ENCODE measurements around the gene RABGAP1L. TPM values are rescaled to one million over a fixed set of nuclear protein-coding genes. Genes with fewer than 3 reads are reported as not detected.

The RABGAP1L gene
- total RNA-seq, 1 experiment from 2014 or later, result 76.9 TPM

GRCh38 chr1:174519844-174520243 is 360.5 kb downstream of the RABGAP1L start:
- ChIA-PET POLR2A (no interaction called here), CTCF (no interaction called here)
- Mint-ChIP-seq H3K27me3 (ENCODE audit: low read depth) (no peaks in the 10 kb centered on the region), H3K4me1 (no peaks in the 10 kb centered on the region), H3K9me3 (peaks cover 15% of the 10 kb centered on the region), H3K4me3 (no peak overlapping the region), H3K27ac (no peak overlapping the region), H3K36me3 (no peaks in the 10 kb centered on the region)
- DNase-seq (ENCODE audit: low spot score), result no peak
- TF ChIP-seq NFATC4 (CRISPR knock-in tag; IDR thresholded peaks at IDR 0.05), result no peak
- TF ChIP-seq USF2 (CRISPR knock-in tag; IDR thresholded peaks at IDR 0.05), result no peak
- no peak for TF ChIP-seq TP53 (CRISPR knock-in tag; IDR thresholded peaks at IDR 0.05)
- TF ChIP-seq TCF7 (CRISPR knock-in tag; IDR thresholded peaks at IDR 0.05; ENCODE audit: low read depth), result no peak
- no peak for TF ChIP-seq ZNF423 (CRISPR knock-in tag; IDR thresholded peaks at IDR 0.05)
- no peak for TF ChIP-seq ZNF138 (CRISPR knock-in tag; conservative IDR thresholded peaks at IDR 0.05)
- TF ChIP-seq, protein P1, sequence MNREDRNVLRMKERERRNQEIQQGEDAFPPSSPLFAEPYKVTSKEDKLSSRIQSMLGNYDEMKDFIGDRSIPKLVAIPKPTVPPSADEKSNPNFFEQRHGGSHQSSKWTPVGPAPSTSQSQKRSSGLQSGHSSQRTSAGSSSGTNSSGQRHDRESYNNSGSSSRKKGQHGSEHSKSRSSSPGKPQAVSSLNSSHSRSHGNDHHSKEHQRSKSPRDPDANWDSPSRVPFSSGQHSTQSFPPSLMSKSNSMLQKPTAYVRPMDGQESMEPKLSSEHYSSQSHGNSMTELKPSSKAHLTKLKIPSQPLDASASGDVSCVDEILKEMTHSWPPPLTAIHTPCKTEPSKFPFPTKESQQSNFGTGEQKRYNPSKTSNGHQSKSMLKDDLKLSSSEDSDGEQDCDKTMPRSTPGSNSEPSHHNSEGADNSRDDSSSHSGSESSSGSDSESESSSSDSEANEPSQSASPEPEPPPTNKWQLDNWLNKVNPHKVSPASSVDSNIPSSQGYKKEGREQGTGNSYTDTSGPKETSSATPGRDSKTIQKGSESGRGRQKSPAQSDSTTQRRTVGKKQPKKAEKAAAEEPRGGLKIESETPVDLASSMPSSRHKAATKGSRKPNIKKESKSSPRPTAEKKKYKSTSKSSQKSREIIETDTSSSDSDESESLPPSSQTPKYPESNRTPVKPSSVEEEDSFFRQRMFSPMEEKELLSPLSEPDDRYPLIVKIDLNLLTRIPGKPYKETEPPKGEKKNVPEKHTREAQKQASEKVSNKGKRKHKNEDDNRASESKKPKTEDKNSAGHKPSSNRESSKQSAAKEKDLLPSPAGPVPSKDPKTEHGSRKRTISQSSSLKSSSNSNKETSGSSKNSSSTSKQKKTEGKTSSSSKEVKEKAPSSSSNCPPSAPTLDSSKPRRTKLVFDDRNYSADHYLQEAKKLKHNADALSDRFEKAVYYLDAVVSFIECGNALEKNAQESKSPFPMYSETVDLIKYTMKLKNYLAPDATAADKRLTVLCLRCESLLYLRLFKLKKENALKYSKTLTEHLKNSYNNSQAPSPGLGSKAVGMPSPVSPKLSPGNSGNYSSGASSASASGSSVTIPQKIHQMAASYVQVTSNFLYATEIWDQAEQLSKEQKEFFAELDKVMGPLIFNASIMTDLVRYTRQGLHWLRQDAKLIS (CRISPR knock-in tag; IDR thresholded peaks at IDR 0.05; ENCODE audit: borderline replicate concordance), result no peak
- no peak for TF ChIP-seq RELA (CRISPR knock-in tag; IDR thresholded peaks at IDR 0.05; ENCODE audit: borderline replicate concordance)
- ATAC-seq, result no peak

DNA sequence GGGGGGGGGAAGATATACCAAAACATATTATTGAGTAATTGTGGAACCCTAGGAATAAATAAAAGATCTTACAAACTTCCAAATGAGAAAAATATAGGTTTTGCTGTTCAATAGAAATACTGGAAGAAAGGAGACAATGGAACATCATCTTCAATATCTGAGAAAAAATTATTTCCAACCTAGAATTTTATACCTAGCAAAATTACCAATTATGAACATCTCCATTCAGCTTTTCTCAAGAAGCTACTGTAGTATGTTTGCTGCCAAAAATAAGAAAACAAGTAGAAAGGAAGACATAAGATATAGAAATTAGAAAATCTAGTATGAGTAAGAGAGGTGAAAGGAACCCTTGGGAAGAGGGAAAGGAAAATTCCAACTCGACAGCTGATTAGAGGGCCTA is 372.4 kb downstream of the RABGAP1L start:
- POLR2A ChIA-PET, result no interaction called here
- peaks cover 16% of the 10 kb centered on the region for H3K9me3 Mint-ChIP-seq
- TF ChIP-seq, protein P2, sequence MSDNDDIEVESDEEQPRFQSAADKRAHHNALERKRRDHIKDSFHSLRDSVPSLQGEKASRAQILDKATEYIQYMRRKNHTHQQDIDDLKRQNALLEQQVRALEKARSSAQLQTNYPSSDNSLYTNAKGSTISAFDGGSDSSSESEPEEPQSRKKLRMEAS (CRISPR knock-in tag; IDR thresholded peaks at IDR 0.05), result no peak
- no peak for TF ChIP-seq CBFB (CRISPR knock-in tag; IDR thresholded peaks at IDR 0.05; ENCODE audit: low read depth)
- TF ChIP-seq ATF2 (CRISPR knock-in tag; IDR thresholded peaks at IDR 0.05; ENCODE audit: borderline replicate concordance, low read depth), result no peak
- no peak for TF ChIP-seq USF2 (CRISPR knock-in tag; IDR thresholded peaks at IDR 0.05)
- no peak for TF ChIP-seq SOX15 (CRISPR knock-in tag; IDR thresholded peaks at IDR 0.05)
- no peak for TF ChIP-seq NFYB (CRISPR knock-in tag; conservative IDR thresholded peaks at IDR 0.05; ENCODE audit: low read depth)
- TF ChIP-seq EMX1 (CRISPR knock-in tag; IDR thresholded peaks at IDR 0.05), result no peak
- TF ChIP-seq, protein P3, sequence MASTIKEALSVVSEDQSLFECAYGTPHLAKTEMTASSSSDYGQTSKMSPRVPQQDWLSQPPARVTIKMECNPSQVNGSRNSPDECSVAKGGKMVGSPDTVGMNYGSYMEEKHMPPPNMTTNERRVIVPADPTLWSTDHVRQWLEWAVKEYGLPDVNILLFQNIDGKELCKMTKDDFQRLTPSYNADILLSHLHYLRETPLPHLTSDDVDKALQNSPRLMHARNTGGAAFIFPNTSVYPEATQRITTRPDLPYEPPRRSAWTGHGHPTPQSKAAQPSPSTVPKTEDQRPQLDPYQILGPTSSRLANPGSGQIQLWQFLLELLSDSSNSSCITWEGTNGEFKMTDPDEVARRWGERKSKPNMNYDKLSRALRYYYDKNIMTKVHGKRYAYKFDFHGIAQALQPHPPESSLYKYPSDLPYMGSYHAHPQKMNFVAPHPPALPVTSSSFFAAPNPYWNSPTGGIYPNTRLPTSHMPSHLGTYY (CRISPR knock-in tag; IDR thresholded peaks at IDR 0.05), result no peak
- TF ChIP-seq, protein P4, sequence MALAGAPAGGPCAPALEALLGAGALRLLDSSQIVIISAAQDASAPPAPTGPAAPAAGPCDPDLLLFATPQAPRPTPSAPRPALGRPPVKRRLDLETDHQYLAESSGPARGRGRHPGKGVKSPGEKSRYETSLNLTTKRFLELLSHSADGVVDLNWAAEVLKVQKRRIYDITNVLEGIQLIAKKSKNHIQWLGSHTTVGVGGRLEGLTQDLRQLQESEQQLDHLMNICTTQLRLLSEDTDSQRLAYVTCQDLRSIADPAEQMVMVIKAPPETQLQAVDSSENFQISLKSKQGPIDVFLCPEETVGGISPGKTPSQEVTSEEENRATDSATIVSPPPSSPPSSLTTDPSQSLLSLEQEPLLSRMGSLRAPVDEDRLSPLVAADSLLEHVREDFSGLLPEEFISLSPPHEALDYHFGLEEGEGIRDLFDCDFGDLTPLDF (CRISPR knock-in tag; IDR thresholded peaks at IDR 0.05), result no peak
- no peak for TF ChIP-seq CREB1 (CRISPR knock-in tag; IDR thresholded peaks at IDR 0.05)
- TF ChIP-seq OVOL2 (CRISPR knock-in tag; IDR thresholded peaks at IDR 0.05; ENCODE audit: borderline replicate concordance), result no peak
- TF ChIP-seq, protein P5, sequence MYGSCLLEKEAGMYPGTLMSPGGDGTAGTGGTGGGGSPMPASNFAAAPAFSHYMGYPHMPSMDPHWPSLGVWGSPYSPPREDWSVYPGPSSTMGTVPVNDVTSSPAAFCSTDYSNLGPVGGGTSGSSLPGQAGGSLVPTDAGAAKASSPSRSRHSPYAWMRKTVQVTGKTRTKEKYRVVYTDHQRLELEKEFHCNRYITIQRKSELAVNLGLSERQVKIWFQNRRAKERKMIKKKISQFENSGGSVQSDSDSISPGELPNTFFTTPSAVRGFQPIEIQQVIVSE (CRISPR knock-in tag; IDR thresholded peaks at IDR 0.05; ENCODE audit: borderline replicate concordance), result no peak
- TF ChIP-seq, protein P6, sequence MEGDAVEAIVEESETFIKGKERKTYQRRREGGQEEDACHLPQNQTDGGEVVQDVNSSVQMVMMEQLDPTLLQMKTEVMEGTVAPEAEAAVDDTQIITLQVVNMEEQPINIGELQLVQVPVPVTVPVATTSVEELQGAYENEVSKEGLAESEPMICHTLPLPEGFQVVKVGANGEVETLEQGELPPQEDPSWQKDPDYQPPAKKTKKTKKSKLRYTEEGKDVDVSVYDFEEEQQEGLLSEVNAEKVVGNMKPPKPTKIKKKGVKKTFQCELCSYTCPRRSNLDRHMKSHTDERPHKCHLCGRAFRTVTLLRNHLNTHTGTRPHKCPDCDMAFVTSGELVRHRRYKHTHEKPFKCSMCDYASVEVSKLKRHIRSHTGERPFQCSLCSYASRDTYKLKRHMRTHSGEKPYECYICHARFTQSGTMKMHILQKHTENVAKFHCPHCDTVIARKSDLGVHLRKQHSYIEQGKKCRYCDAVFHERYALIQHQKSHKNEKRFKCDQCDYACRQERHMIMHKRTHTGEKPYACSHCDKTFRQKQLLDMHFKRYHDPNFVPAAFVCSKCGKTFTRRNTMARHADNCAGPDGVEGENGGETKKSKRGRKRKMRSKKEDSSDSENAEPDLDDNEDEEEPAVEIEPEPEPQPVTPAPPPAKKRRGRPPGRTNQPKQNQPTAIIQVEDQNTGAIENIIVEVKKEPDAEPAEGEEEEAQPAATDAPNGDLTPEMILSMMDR (IDR thresholded peaks at IDR 0.05), result no peak
- no peak for TF ChIP-seq ZNF138 (CRISPR knock-in tag; conservative IDR thresholded peaks at IDR 0.05)
- no peak for TF ChIP-seq FOXK1 (CRISPR knock-in tag; IDR thresholded peaks at IDR 0.05)
- TF ChIP-seq USF1 (CRISPR knock-in tag; IDR thresholded peaks at IDR 0.05), result no peak
- no peak for TF ChIP-seq JAZF1 (CRISPR knock-in tag; IDR thresholded peaks at IDR 0.05)

More for the DNA sequence above, 372.4 kb downstream of the RABGAP1L start:
- DNase-seq (ENCODE audit: low spot score), result no peak
- no peak for ATAC-seq
- no peak overlapping the region for H3K27ac Mint-ChIP-seq
- H3K36me3 Mint-ChIP-seq, result peaks cover 2% of the 10 kb centered on the region; the same call in 1 of the 2 replicates
- H3K4me1 Mint-ChIP-seq, result peaks cover 5% of the 10 kb centered on the region
- CTCF ChIA-PET, result no interaction called here
- no peaks in the 10 kb centered on the region for H3K27me3 Mint-ChIP-seq (ENCODE audit: low read depth)
- H3K4me3 Mint-ChIP-seq, result no peak overlapping the region
